Measurements from ENCODE around the gene SLC25A17. TPM values are rescaled to one million over a fixed set of nuclear protein-coding genes. Genes with fewer than 3 reads are reported as not detected.
"Not testable (repeated sequence)": the region's sequence is repeated elsewhere in the genome, so short reads cannot be mapped to it uniquely, and the experiment has no call there.

Gene SLC25A17
- total RNA-seq (2014; rRNA removed; shearing (Covaris generic); ENCODE audit: low replicate concordance) = 46.8 and 50.8 TPM in 2 replicates

GRCh38 chr22:40818747-40819598, at the start of gene SLC25A17:
Gene SLC25A17 (minus strand): TSS chr22:40819346. CDS start chr22:40819248, 98 bp downstream.
- H3K4me3 ChIP-seq = peak within 1 kb of the TSS; percentile 93
- DNase-seq = peak; percentile 86
- H3K9me3 ChIP-seq = no peaks in the 10 kb centered on the region
- peaks cover 29% of the 10 kb centered on the region for H3K36me3 ChIP-seq
- H3K27me3 ChIP-seq = no peaks in the 10 kb centered on the region

DNA sequence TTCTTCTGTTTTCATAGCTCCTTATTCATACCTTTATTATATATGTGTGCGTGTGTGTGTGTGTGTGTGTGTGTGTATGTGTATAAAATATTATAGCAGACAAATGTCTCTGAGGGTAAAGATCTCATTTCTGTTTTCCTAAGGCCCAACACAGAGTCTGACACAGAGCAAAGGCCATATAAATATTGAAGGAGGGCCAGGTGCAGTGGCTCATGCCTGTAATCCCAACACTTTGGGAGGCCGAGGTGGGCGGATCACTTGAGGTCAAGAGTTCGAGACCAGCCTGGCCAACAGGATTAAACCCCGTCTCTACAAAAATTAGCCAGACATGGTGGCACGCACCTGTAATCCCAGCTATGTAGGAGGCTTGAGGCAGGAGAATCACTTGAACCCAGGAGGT, 49.2 kb upstream of the SLC25A17 start:
- not testable (repeated sequence) for H3K27me3 ChIP-seq, DNase-seq, H3K4me3 ChIP-seq, H3K9me3 ChIP-seq
- peaks cover 46% of the 10 kb centered on the region for H3K36me3 ChIP-seq

DNA sequence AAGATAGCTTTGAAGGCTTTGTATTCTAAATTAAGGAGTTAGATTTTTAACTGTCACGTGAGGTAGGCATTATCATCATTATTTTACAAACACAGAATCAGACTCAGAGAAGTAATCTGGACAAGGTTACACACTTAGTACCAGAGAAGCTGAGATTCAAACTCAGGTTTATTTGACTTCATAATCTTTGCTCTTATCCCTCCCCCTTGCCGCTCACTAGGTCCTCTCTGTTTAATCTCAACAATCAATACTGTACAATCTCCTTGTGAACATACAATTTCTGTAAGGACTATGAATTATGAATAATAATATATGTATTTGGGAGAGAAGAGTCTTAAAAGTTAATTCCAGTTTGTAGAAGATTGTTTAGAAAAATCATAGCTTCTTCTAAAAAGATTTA, 48.0 kb upstream of the SLC25A17 start:
- Histone ChIP-seq H3K36me3 (peaks cover 53% of the 10 kb centered on the region), H3K4me3 (no peak overlapping the region), H3K27me3 (no peaks in the 10 kb centered on the region), H3K9me3 (no peaks in the 10 kb centered on the region)
- no peak for DNase-seq

DNA sequence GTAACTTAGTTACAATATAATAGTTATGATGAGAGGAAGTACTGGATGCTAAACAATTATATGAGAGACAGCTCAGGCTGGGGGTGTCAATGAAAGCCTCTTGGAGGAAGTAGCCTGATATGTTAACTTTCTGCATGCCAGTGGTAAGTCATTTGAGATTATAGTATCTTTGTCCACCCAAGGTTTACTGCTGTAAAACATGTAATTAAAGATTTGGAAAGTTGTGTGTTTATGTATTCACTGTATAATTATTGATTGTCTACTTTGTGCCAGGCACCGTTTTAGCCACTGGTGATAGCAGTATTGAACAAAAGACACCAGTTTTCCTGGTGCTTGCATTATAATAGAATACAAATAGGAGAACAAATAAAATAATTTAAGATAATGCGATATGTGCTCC, 43.4 kb upstream of the SLC25A17 start:
- Histone ChIP-seq H3K9me3 (no peaks in the 10 kb centered on the region), H3K4me3 (no peak overlapping the region), H3K36me3 (peaks cover 55% of the 10 kb centered on the region), H3K27me3 (no peaks in the 10 kb centered on the region)
- no peak for DNase-seq

- H3K27me3 ChIP-seq = no peaks in the 10 kb centered on the region
- peaks cover 60% of the 10 kb centered on the region for H3K36me3 ChIP-seq
- H3K9me3 ChIP-seq = no peaks in the 10 kb centered on the region
- no peak within 1 kb of the TSS for H3K4me3 ChIP-seq
- no peak for DNase-seq
These were observed 42.9 kb upstream of the SLC25A17 start, which contains the start of gene DNAJB7 for GRCh38 chr22:40862013-40862412. Gene DNAJB7 (minus strand): TSS chr22:40862113. CDS start chr22:40861994, 119 bp downstream.

- H3K27me3 ChIP-seq = no peaks in the 10 kb centered on the region
- DNase-seq = no peak
- peaks cover 75% of the 10 kb centered on the region for H3K36me3 ChIP-seq
- no peaks in the 10 kb centered on the region for H3K9me3 ChIP-seq
- peak overlapping the region; percentile 99 for H3K4me3 ChIP-seq
These were observed 38.2 kb upstream of the SLC25A17 start for GRCh38 chr22:40857309-40857855.

GRCh38 chr22:40856513-40857308, 37.6 kb upstream of the SLC25A17 start, which contains the start of the genes ST13 and XPNPEP3:
Gene ST13 (minus strand): TSS chr22:40856639. CDS start chr22:40856540, 99 bp downstream.
Gene XPNPEP3 (plus strand): TSS chr22:40857148. CDS start chr22:40857182, 34 bp downstream.
- DNase-seq = peak; percentile 98
- no peaks in the 10 kb centered on the region for H3K27me3 ChIP-seq
- H3K4me3 ChIP-seq = peak within 1 kb of the TSS; percentile 99
- H3K36me3 ChIP-seq = peaks cover 75% of the 10 kb centered on the region
- no peaks in the 10 kb centered on the region for H3K9me3 ChIP-seq

GRCh38 chr22:40855979-40856512, 36.9 kb upstream of the SLC25A17 start:
- no peak for DNase-seq
- Histone ChIP-seq H3K4me3 (peak overlapping the region; percentile 99), H3K27me3 (no peaks in the 10 kb centered on the region), H3K9me3 (no peaks in the 10 kb centered on the region), H3K36me3 (peaks cover 74% of the 10 kb centered on the region)

GRCh38 chr22:40855071-40855978, 36.2 kb upstream of the SLC25A17 start:
- DNase-seq = peak; percentile 27

DNA sequence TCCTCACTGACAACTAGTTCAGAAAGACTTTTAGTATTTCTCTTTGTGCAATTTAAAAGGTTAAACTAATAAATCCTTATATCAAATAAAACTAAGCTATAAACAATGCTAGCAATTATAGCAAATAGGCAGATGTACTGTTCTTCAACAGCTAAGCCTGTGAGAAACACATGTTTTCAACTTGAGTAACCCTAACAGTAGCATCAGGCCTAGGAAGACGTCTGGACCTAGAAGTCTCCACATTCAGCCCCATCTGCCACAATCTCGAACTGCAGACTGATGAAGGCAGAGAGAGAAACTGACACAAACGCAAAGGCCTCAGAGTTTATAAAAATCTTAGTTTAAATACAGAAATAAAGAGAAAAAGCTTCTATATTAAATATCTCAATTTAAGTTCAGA, 34.8 kb upstream of the SLC25A17 start:
- DNase-seq = no peak
- no peaks in the 10 kb centered on the region for H3K9me3 ChIP-seq
- no peaks in the 10 kb centered on the region for H3K27me3 ChIP-seq
- peak overlapping the region; percentile 99 for H3K4me3 ChIP-seq
- H3K36me3 ChIP-seq = peaks cover 76% of the 10 kb centered on the region

More at GRCh38 chr22:40855071-40855978, 36.2 kb upstream of the SLC25A17 start:
- Histone ChIP-seq H3K4me3 (peak overlapping the region; percentile 99), H3K27me3 (no peaks in the 10 kb centered on the region), H3K9me3 (no peaks in the 10 kb centered on the region), H3K36me3 (peaks cover 74% of the 10 kb centered on the region)

DNA sequence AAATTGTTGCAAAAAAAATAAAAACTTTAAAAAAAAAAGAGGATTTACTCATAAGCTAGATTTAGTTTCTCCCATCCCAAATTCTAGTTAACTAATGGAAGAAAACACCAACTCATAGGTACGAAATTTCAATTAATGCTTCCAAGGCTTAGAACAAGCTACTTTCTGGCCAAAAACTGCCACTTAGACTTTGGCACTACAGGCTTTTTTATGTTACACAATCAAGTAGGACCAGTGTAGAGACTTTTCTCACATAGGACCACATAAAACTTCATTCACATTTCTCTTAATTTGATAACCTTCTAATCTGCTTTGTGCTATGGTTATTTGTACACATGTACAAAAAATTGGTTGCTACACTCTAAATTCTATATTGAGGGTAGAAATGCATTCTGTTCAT, 34.2 kb upstream of the SLC25A17 start:
- H3K4me3 ChIP-seq = peak overlapping the region; percentile 99
- no peaks in the 10 kb centered on the region for H3K9me3 ChIP-seq
- H3K27me3 ChIP-seq = no peaks in the 10 kb centered on the region
- DNase-seq = no peak
- peaks cover 78% of the 10 kb centered on the region for H3K36me3 ChIP-seq

- H3K9me3 ChIP-seq = not testable (repeated sequence)
These were observed 26.7 kb upstream of the SLC25A17 start for GRCh38 chr22:40845816-40846215.

DNA sequence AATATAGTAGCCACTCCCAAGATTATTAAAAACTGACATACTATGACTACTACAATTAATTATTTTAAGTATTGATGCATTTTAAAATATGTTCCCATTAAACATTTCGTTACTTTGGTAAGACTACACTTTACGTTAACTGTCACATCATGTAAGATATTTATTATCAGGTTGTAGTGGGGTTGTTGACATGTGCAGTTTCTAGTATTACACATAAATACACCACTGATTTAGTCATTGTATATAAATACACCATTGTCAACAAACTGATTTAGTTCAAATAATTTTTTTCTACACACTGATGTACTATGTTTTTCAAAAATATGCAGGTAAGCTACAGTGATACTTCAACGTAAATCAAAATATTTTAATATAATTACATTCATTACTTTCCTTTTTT, 25.8 kb upstream of the SLC25A17 start:
- H3K4me3 ChIP-seq = no peak overlapping the region
- DNase-seq = no peak
- H3K36me3 ChIP-seq = peaks cover 89% of the 10 kb centered on the region
- H3K9me3 ChIP-seq = no peaks in the 10 kb centered on the region
- no peaks in the 10 kb centered on the region for H3K27me3 ChIP-seq

More at GRCh38 chr22:40845816-40846215, 26.7 kb upstream of the SLC25A17 start:
- peaks cover 89% of the 10 kb centered on the region for H3K36me3 ChIP-seq
- H3K4me3 ChIP-seq, H3K27me3 ChIP-seq: not testable (repeated sequence)
- peak; percentile 16 for DNase-seq

DNA sequence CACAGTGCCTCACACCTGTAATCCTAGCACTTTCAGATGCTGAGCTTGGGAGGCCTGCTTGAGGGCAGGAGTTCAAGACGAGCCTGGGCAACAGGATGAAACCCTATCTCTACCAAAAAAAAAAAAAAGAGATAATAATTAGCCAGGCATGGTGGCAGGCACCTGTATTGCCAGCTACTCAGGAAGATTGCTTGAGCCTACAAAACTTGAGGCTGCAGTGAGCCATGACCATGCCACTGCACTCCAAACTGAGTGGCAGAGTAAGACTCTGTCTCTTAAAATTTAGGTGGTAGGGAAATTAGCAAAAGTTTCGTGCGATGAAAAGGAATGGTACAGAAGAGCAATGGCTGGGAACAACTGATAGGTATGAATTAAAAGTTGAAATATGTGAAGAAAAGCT, 19.3 kb upstream of the SLC25A17 start:
- H3K27me3 ChIP-seq = no peaks in the 10 kb centered on the region
- no peaks in the 10 kb centered on the region for H3K9me3 ChIP-seq
- DNase-seq = no peak
- H3K36me3 ChIP-seq = peaks cover 87% of the 10 kb centered on the region
- H3K4me3 ChIP-seq = no peak overlapping the region

- H3K36me3 ChIP-seq = peaks cover 87% of the 10 kb centered on the region
- no peak overlapping the region for H3K4me3 ChIP-seq
- H3K9me3 ChIP-seq = no peaks in the 10 kb centered on the region
- H3K27me3 ChIP-seq = no peaks in the 10 kb centered on the region
- DNase-seq = no peak
These were observed 15.5 kb upstream of the SLC25A17 start for GRCh38 chr22:40834619-40835018.

GRCh38 chr22:40829131-40829530, 10.0 kb upstream of the SLC25A17 start:
- Histone ChIP-seq H3K9me3 (no peaks in the 10 kb centered on the region), H3K36me3 (peaks cover 83% of the 10 kb centered on the region), H3K27me3 (no peaks in the 10 kb centered on the region), H3K4me3 (no peak overlapping the region)
- no peak for DNase-seq

All from MG63 (cell line).